IMR-90 (cell line): ENCODE results near the gene MECP2. TPM values are rescaled to one million over a fixed set of nuclear protein-coding genes. Genes with fewer than 3 reads are reported as not detected.

Experiments
- ATAC-seq: fragments of 200-7000 bp; cut with Tn5 transposase; 2 replicates; pipeline ENCODE4 v1.9.1; 2020; ENCODE audit warnings: low read depth, mild to moderate bottlenecking, moderate library complexity
- BruUV-seq: library from RNA; stranded (reverse); fragments of 400-500 nt; replicated peaks from 2 replicates; lab custom pipeline; 2021; lab: Mats Ljungman, UMichigan
- CTCF ChIA-PET: fragments of 300-600 bp; formaldehyde crosslinking; extraction: SDS; loops from one replicate; lab custom pipeline; 2021; ENCODE audit warnings: antibody characterized with exemption; lab: Yijun Ruan, JAX
- POLR2A ChIA-PET: fragments of 300-600 bp; sonication (Branson Sonifier 250); formaldehyde crosslinking; loops from one replicate; lab custom pipeline; 2022; ENCODE audit warnings: antibody characterized with exemption; ENCODE audit not compliant: unreplicated experiment; lab: Charles Lee
- DNase-seq: peaks from one replicate; pipeline ENCODE4 v3.0.0; 2013
- H2AFZ ChIP-seq: replicated peaks from 2 replicates; pipeline ENCODE3; 2013; ENCODE audit warnings: low read length, mild to moderate bottlenecking; ENCODE audit not compliant: poor library complexity
- H2AK5ac ChIP-seq: 2 replicates; pipeline ENCODE4 v1.6.1; 2013; ENCODE audit warnings: low read depth, low read length, inconsistent platforms
- H2AK9ac ChIP-seq: replicated peaks from 2 replicates; pipeline ENCODE3; 2013; ENCODE audit warnings: mild to moderate bottlenecking, low read depth, low read length, moderate library complexity; ENCODE audit not compliant: poor library complexity
- H2BK120ac ChIP-seq: 2 replicates; pipeline ENCODE4 v1.6.1; 2013; ENCODE audit warnings: low read depth, low read length, inconsistent platforms
- H2BK15ac ChIP-seq: 3 replicates; pipeline ENCODE4 v1.6.1; 2013; ENCODE audit warnings: low read depth, low read length, inconsistent platforms
- H2BK20ac ChIP-seq: 2 replicates; pipeline ENCODE4 v1.6.1; 2013; ENCODE audit warnings: low read depth, mild to moderate bottlenecking, inconsistent platforms, low read length, moderate library complexity
- H2BK5ac ChIP-seq: 2 replicates; pipeline ENCODE4 v1.6.1; 2013; ENCODE audit warnings: mild to moderate bottlenecking, low read depth, low read length, inconsistent platforms; ENCODE audit not compliant: poor library complexity, severe bottlenecking
- H3K14ac ChIP-seq: replicated peaks from 2 replicates; pipeline ENCODE4 v1.6.1; 2013; ENCODE audit warnings: low read depth, low read length, inconsistent platforms
- H3K18ac ChIP-seq: 2 replicates; pipeline ENCODE4 v1.6.1; 2013; ENCODE audit warnings: low read depth, low read length, control low read depth
- H3K23ac ChIP-seq: 2 replicates; pipeline ENCODE4 v1.6.1; 2013; ENCODE audit warnings: low read depth, low read length, inconsistent platforms
- H3K27ac ChIP-seq: 2 replicates; pipeline ENCODE4 v1.5.1; 2013; ENCODE audit warnings: mild to moderate bottlenecking, control low read depth, low read length; ENCODE audit not compliant: insufficient read depth
- H3K27me3 ChIP-seq: 2 replicates; pipeline ENCODE4 v1.6.1; 2013; ENCODE audit warnings: low read length; ENCODE audit not compliant: control insufficient read depth, insufficient read depth
- H3K36me3 ChIP-seq: 2 replicates; pipeline ENCODE4 v1.6.1; 2013; ENCODE audit warnings: low read length, mixed read lengths; ENCODE audit not compliant: control insufficient read depth, insufficient read depth
- H3K4ac ChIP-seq: 2 replicates; pipeline ENCODE4 v1.6.1; 2013; ENCODE audit warnings: low read depth, low read length, inconsistent platforms
- H3K4me1 ChIP-seq: 2 replicates; pipeline ENCODE4 v1.6.1; 2013; ENCODE audit warnings: low read length, mixed read lengths; ENCODE audit not compliant: control insufficient read depth, insufficient read depth
- H3K4me2 ChIP-seq: 2 replicates; pipeline ENCODE4 v1.6.1; 2013; ENCODE audit warnings: low read depth, mild to moderate bottlenecking, control low read depth, low read length, moderate library complexity
- H3K4me3 ChIP-seq: 2 replicates; pipeline ENCODE4 v1.5.1; 2013; ENCODE audit warnings: low read depth, mild to moderate bottlenecking, control low read depth, low read length, moderate library complexity; ENCODE audit not compliant: insufficient read depth
- H3K56ac ChIP-seq: 2 replicates; pipeline ENCODE4 v1.6.1; 2013; ENCODE audit warnings: low read length, inconsistent platforms; ENCODE audit not compliant: insufficient read depth; ENCODE audit errors: extremely low read depth
- H3K79me1 ChIP-seq, 2 experiments: 2 replicates each; pipeline ENCODE4 v1.6.1; 2013; ENCODE audit warnings: low read length in 2 of 2, inconsistent platforms in 1 of 2, low read depth in 1 of 2
- H3K9ac ChIP-seq: 2 replicates; pipeline ENCODE4 v1.6.1; 2013; ENCODE audit warnings: low read depth, low read length, control low read depth
- H3K9me1 ChIP-seq: 2 replicates; pipeline ENCODE4 v1.6.1; 2013; ENCODE audit warnings: low read length, inconsistent platforms; ENCODE audit not compliant: insufficient read depth
- H3K9me3 ChIP-seq: 2 replicates; pipeline ENCODE4 v1.6.1; 2013; ENCODE audit warnings: low read length; ENCODE audit not compliant: control insufficient read depth, insufficient read depth
- H4K20me1 ChIP-seq: 2 replicates; pipeline ENCODE4 v1.6.1; 2013; ENCODE audit warnings: low read length, inconsistent platforms; ENCODE audit not compliant: insufficient read depth
- H4K5ac ChIP-seq: 2 replicates; pipeline ENCODE4 v1.6.1; 2013; ENCODE audit warnings: mild to moderate bottlenecking, low read depth, low read length, control low read depth
- H4K8ac ChIP-seq, 2 experiments: 2 replicates each; pipeline ENCODE4 v1.6.1; 2013; ENCODE audit warnings: low read depth in 2 of 2, low read length in 2 of 2, control low read depth in 1 of 2, inconsistent platforms in 1 of 2
- H4K91ac ChIP-seq: 2 replicates; pipeline ENCODE4 v1.6.1; 2013; ENCODE audit warnings: low read depth, low read length, inconsistent platforms; ENCODE audit not compliant: insufficient read depth
- CEBPB ChIP-seq: IDR thresholded peaks from 2 replicates; pipeline ENCODE4 v1.6.1; 2012; ENCODE audit warnings: low read depth, low read length, improper control_type of control experiment
- CHD1 ChIP-seq: IDR thresholded peaks from 2 replicates; pipeline ENCODE4 v1.6.1; 2012; ENCODE audit warnings: low read depth, low read length, improper control_type of control experiment
- FOS ChIP-seq: fragments of 150-350 bp; IDR thresholded peaks from 2 replicates; pipeline ENCODE4 v1.6.1; 2016; ENCODE audit warnings: low read depth, low read length
- MAFK ChIP-seq: IDR thresholded peaks from 2 replicates; pipeline ENCODE4 v1.6.1; 2012; ENCODE audit warnings: low read depth, low read length, improper control_type of control experiment
- MAZ ChIP-seq: IDR thresholded peaks from 2 replicates; pipeline ENCODE4 v1.6.1; 2012; ENCODE audit warnings: low read depth, mild to moderate bottlenecking, low read length, improper control_type of control experiment, moderate library complexity, borderline replicate concordance
- MXI1 ChIP-seq: IDR thresholded peaks from 2 replicates; pipeline ENCODE4 v1.6.1; 2012; ENCODE audit warnings: low read depth, mild to moderate bottlenecking, low read length, moderate library complexity, borderline replicate concordance
- POLR2A ChIP-seq: IDR thresholded peaks from 2 replicates; pipeline ENCODE4 v1.6.1; 2012; ENCODE audit warnings: mild to moderate bottlenecking, low read depth, low read length
- RAD21 ChIP-seq: IDR thresholded peaks from 2 replicates; pipeline ENCODE4 v1.6.1; 2012; ENCODE audit warnings: low read length, improper control_type of control experiment
- RCOR1 ChIP-seq: IDR thresholded peaks from 2 replicates; pipeline ENCODE4 v1.6.1; 2012; ENCODE audit warnings: mild to moderate bottlenecking, low read length, improper control_type of control experiment; ENCODE audit not compliant: insufficient replicate concordance
- RFX5 ChIP-seq: IDR thresholded peaks from 2 replicates; pipeline ENCODE4 v1.8.0; 2012; ENCODE audit warnings: low read depth, mild to moderate bottlenecking, low read length, moderate library complexity
- SMC3 ChIP-seq: fragments of 150-350 bp; IDR thresholded peaks from 2 replicates; pipeline ENCODE4 v1.6.1; 2016; ENCODE audit warnings: low read depth, mild to moderate bottlenecking, antibody characterized with exemption, low read length, moderate library complexity
- WGBS, 2 experiments: methylation state at CpG; one replicate each; pipeline versions ENCODE4 v1.1.5 to v1.1.7; 2013; ENCODE audit warnings: missing lambda C conversion rate in 2 of 2; ENCODE audit not compliant: insufficient read length in 1 of 2; ENCODE audit errors: extremely low coverage in 2 of 2; 5-methylcytosine and 5-hydroxymethylcytosine counted together
- dilution Hi-C: fragments of 300-500 bp; cut with HindIII; formaldehyde crosslinking; loops from one replicate; pipeline ENCODE4 v1.14.3; 2018; ENCODE audit warnings: low sequenced_read_pairs; ENCODE audit not compliant: unreplicated experiment
- in situ Hi-C: fragments of 300-500 bp; cut with MboI; formaldehyde crosslinking; loops from 3 replicates; pipeline ENCODE4 v1.14.3; 2019; ENCODE audit warnings: low sequenced_read_pairs, inconsistent platforms, mixed read lengths
- intact Hi-C: fragments of 100-400 bp; cut with micrococcal nuclease; formaldehyde crosslinking; loops from 2 replicates; pipeline ENCODE4 v1.10.0; 2022
- polyA plus RNA-seq, 3 experiments: library from polyadenylated mRNA; depleted of rRNA; stranded (reverse); fragments of >200 nt; gene quantifications; 2 replicates each; pipeline ENCODE4 v1.2.3, GENCODE V29; 2012; ENCODE audit warnings: low replicate concordance in 1 of 3
- total RNA-seq: library from RNA; depleted of rRNA; stranded (reverse); fragments of >200 nt; gene quantifications from 2 replicates; pipeline ENCODE4 v1.2.3, GENCODE V29; 2012
- TF ChIP-seq, protein P1 (sequence below): fragments of 150-350 bp; IDR thresholded peaks from 2 replicates; pipeline ENCODE4 v1.6.1; 2016; ENCODE audit warnings: low read depth, mild to moderate bottlenecking, low read length, moderate library complexity, borderline replicate concordance
- TF ChIP-seq, protein P2 (sequence below): conservative IDR thresholded peaks from 2 replicates; pipeline ENCODE4 v1.5.1; 2012; ENCODE audit warnings: mild to moderate bottlenecking, low read depth, low read length, improper control_type of control experiment
- TF ChIP-seq, protein P3 (sequence below): fragments of 150-350 bp; IDR thresholded peaks from 2 replicates; pipeline ENCODE4 v1.6.1; 2017; ENCODE audit warnings: mild to moderate bottlenecking, antibody characterized with exemption, low read length, low read depth

Gene MECP2
- total and polyA plus RNA-seq, 2 of the 4 experiments (the other 2 are of a cell fraction), result 8.4 to 10.1 TPM

DNA sequence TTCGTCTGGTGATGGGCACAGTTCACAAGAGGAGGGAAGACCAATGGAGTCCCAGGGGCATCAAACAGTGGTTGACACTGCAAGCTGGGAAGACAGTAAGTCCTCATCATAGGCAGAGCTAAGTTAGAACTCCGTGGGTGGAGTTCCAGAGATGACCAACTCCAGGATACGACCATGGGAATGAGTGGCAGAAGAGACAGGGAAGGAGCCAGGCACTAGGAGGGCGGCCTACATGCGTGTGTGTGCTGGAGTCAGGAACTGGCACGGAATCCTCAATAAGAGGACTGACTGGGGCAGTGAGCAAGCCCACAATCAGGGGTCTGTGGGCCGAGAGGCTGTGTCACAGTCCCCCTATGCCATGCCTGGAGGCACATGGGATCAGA is 47.4 kb downstream of the MECP2 start:
- dilution Hi-C loops (no loop called here), in situ Hi-C loops (no loop called here), intact Hi-C loops (no loop called here)
- Histone ChIP-seq H3K4me3 (no peak overlapping the region), H4K91ac (no peak overlapping the region), H3K27ac (no peak overlapping the region), H2BK20ac (no peak overlapping the region), H2BK15ac (no peak overlapping the region), H2BK5ac (no peak overlapping the region), H3K4me2 (no peak overlapping the region), H2AK5ac (no peak overlapping the region), H3K4me1 (peaks cover 12% of the 10 kb centered on the region), H3K36me3 (peaks cover 1% of the 10 kb centered on the region; the same call in 1 of the 2 replicates), H4K8ac (no peak overlapping the region), H2BK120ac (no peak overlapping the region), H3K14ac (no peak overlapping the region), H3K4ac (no peak overlapping the region), H3K9me1 (peaks cover 5% of the 10 kb centered on the region), H3K27me3 (no peaks in the 10 kb centered on the region), H2AFZ (no peak overlapping the region), H3K18ac (no peak overlapping the region), H3K56ac (no peak overlapping the region), H4K5ac (no peak overlapping the region), H3K9ac (no peak overlapping the region), H2AK9ac (no peak overlapping the region), H4K20me1 (peaks cover 41% of the 10 kb centered on the region), H3K79me1 (peaks cover 5 to 38% of the 10 kb centered on the region in 2 experiments; a peak in 3 of 4 replicates), H3K9me3 (no peaks in the 10 kb centered on the region), H3K23ac (no peak overlapping the region)
- BruUV-seq, result no TSS peak
- ATAC-seq, result no peak
- TF ChIP-seq, protein P1, sequence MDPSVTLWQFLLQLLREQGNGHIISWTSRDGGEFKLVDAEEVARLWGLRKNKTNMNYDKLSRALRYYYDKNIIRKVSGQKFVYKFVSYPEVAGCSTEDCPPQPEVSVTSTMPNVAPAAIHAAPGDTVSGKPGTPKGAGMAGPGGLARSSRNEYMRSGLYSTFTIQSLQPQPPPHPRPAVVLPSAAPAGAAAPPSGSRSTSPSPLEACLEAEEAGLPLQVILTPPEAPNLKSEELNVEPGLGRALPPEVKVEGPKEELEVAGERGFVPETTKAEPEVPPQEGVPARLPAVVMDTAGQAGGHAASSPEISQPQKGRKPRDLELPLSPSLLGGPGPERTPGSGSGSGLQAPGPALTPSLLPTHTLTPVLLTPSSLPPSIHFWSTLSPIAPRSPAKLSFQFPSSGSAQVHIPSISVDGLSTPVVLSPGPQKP, result no peak
- TF ChIP-seq, protein P2, sequence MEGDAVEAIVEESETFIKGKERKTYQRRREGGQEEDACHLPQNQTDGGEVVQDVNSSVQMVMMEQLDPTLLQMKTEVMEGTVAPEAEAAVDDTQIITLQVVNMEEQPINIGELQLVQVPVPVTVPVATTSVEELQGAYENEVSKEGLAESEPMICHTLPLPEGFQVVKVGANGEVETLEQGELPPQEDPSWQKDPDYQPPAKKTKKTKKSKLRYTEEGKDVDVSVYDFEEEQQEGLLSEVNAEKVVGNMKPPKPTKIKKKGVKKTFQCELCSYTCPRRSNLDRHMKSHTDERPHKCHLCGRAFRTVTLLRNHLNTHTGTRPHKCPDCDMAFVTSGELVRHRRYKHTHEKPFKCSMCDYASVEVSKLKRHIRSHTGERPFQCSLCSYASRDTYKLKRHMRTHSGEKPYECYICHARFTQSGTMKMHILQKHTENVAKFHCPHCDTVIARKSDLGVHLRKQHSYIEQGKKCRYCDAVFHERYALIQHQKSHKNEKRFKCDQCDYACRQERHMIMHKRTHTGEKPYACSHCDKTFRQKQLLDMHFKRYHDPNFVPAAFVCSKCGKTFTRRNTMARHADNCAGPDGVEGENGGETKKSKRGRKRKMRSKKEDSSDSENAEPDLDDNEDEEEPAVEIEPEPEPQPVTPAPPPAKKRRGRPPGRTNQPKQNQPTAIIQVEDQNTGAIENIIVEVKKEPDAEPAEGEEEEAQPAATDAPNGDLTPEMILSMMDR, result no peak
- no peak for TF ChIP-seq POLR2A
- TF ChIP-seq MAFK, result no peak
- TF ChIP-seq, protein P3, sequence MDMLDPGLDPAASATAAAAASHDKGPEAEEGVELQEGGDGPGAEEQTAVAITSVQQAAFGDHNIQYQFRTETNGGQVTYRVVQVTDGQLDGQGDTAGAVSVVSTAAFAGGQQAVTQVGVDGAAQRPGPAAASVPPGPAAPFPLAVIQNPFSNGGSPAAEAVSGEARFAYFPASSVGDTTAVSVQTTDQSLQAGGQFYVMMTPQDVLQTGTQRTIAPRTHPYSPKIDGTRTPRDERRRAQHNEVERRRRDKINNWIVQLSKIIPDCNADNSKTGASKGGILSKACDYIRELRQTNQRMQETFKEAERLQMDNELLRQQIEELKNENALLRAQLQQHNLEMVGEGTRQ, result no peak
- no peak for TF ChIP-seq RAD21
- no peak for TF ChIP-seq CHD1
- TF ChIP-seq RCOR1, result no peak
- TF ChIP-seq FOS, result no peak
- TF ChIP-seq CEBPB, result no peak
- TF ChIP-seq MXI1, result no peak
- TF ChIP-seq SMC3, result no peak
- no peak for TF ChIP-seq MAZ
- TF ChIP-seq RFX5, result no peak
- CTCF ChIA-PET, result no interaction called here
- no peak for DNase-seq
- POLR2A ChIA-PET, result no interaction called here
- 72% methylated on average over 3 of the region's 7 CpGs; no CpG with 5 or more reads in 1 of the 2 experiments for WGBS, 2 experiments
